DND-41 (cell line): Measurements from ENCODE around the gene SHTN1.

Source experiments
- CTCF ChIP-seq: IDR thresholded peaks from 2 replicates; pipeline ENCODE4 v1.5.1; 2012; ENCODE audit warnings: borderline replicate concordance, low read length, moderate library complexity, mild to moderate bottlenecking; ENCODE audit not compliant: poor library complexity, severe bottlenecking; ENCODE audit errors: extremely low read depth
- EZH2 ChIP-seq: IDR thresholded peaks from 3 replicates; pipeline ENCODE4 v1.6.1; 2012; ENCODE audit warnings: borderline replicate concordance, low read depth, mild to moderate bottlenecking, moderate library complexity, low read length, inconsistent platforms; ENCODE audit not compliant: severe bottlenecking

- TF ChIP-seq CTCF (no peak), EZH2 (no peak)
Observed at GRCh38 chr10:116925056-116925455, 79.9 kb downstream of the SHTN1 start.
